AG04450 (cell line): Measurements from ENCODE around the gene COL26A1. TPM values are rescaled to one million over a fixed set of nuclear protein-coding genes. Genes with fewer than 3 reads are reported as not detected.

Experiments used
- CTCF ChIA-PET: fragments of 300-600, 350-600 bp; formaldehyde crosslinking; extraction: SDS; loops from one replicate; lab custom pipeline; 2022; ENCODE audit warnings: antibody characterized with exemption, inconsistent platforms; lab: Charles Lee
- POLR2A ChIA-PET: fragments of 350-600 bp; formaldehyde crosslinking; extraction: SDS; loops from one replicate; lab custom pipeline; 2021; ENCODE audit warnings: antibody characterized with exemption, inconsistent platforms; lab: Yijun Ruan, JAX
- DNase-seq: peaks from one replicate; pipeline ENCODE4 v3.0.0-alpha.2; 2011; ENCODE audit warnings: low read depth, low spot score
- H3K27ac ChIP-seq: one replicate; pipeline ENCODE4 v1.5.1; 2012; ENCODE audit warnings: low read depth, low read length, control low read depth
- H3K27me3 ChIP-seq: one replicate; pipeline ENCODE4 v1.6.0; 2012; ENCODE audit warnings: low read length; ENCODE audit not compliant: control insufficient read depth, insufficient read depth
- H3K4me3 ChIP-seq: 2 replicates; pipeline ENCODE4 v1.5.1; 2011; ENCODE audit warnings: mild to moderate bottlenecking, low read depth, low read length, control low read depth
- H3K9me3 ChIP-seq: 2 replicates; pipeline ENCODE4 v1.5.1; 2012; ENCODE audit warnings: low read length; ENCODE audit not compliant: control insufficient read depth, insufficient read depth
- polyA plus RNA-seq: library from polyadenylated mRNA; depleted of rRNA; stranded (reverse); fragments of >200 nt; gene quantifications from 2 replicates; pipeline ENCODE4 v1.2.3, GENCODE V29; 2011
- TF ChIP-seq, protein P1 (sequence below): IDR thresholded peaks from 2 replicates; pipeline ENCODE4 v1.5.1; 2011; ENCODE audit warnings: low read depth, low read length, control low read depth, inconsistent platforms

The COL26A1 gene
- polyA plus RNA-seq, 1 experiment = 0.06 TPM

DNA sequence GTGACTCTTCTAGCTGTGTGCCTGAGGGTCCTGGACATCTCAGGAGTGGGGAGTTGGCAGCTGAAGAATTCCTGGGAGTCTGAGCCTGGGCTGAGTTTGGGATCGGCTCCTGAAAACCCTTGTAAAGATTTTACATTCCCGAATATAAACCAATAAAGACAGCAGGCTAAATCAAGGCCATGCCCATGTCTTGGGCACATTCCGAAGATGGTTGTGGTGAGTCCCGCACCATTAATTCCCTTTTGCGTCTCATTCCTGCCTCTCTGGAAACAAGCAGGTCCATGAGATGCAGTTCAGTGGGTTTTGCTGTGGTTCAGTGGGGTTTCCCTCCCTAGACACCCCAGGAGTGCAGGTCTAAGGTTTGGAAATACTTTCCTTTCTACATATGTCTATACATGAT lies 90.9 kb downstream of the COL26A1 start:
- TF ChIP-seq, protein P1, sequence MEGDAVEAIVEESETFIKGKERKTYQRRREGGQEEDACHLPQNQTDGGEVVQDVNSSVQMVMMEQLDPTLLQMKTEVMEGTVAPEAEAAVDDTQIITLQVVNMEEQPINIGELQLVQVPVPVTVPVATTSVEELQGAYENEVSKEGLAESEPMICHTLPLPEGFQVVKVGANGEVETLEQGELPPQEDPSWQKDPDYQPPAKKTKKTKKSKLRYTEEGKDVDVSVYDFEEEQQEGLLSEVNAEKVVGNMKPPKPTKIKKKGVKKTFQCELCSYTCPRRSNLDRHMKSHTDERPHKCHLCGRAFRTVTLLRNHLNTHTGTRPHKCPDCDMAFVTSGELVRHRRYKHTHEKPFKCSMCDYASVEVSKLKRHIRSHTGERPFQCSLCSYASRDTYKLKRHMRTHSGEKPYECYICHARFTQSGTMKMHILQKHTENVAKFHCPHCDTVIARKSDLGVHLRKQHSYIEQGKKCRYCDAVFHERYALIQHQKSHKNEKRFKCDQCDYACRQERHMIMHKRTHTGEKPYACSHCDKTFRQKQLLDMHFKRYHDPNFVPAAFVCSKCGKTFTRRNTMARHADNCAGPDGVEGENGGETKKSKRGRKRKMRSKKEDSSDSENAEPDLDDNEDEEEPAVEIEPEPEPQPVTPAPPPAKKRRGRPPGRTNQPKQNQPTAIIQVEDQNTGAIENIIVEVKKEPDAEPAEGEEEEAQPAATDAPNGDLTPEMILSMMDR = no peak
- Histone ChIP-seq H3K27ac (no peak overlapping the region), H3K9me3 (no peaks in the 10 kb centered on the region), H3K4me3 (no peak overlapping the region), H3K27me3 (peaks cover 7% of the 10 kb centered on the region)
- CTCF ChIA-PET = no interaction called here
- no peak for DNase-seq
- POLR2A ChIA-PET = no interaction called here

DNA sequence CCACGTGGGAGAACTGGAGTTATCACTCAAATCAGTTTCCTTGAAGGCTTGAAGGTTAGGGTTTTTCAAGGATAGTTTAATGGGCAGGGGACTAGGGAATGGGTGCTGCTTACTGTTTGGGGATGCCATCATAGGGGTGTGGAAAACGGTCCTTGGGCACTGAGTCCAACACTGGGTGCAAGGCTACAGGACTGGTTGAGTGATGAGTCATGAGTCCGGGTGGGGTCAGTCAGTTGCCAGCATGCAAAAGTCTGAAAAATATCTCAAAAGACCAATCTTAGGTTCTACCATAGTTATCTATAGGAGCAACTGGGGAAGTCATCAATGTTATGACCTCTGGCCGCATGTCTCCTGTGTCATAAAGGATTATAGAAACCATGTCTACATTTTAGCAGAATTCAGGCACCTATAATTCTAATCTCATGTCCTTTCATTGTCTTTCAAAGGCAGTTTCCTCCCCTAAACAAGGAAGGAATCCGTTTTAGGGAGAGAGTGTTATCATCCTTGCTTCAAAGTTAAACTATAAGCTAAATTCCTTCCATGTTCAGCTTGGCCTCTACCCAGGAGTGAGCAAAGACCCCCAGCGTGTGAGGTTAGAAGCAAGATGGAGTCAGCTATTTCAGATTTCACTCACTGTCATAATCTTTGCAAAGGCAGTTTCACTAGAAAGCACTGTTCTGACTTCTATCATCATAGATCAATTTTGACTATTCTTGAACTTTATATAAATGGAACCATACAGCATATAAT lies 94.5 kb downstream of the COL26A1 start:
- CTCF ChIA-PET = no interaction called here
- no peak for DNase-seq
- POLR2A ChIA-PET = no interaction called here
- Histone ChIP-seq H3K4me3 (no peak overlapping the region), H3K27me3 (peaks cover 12% of the 10 kb centered on the region), H3K9me3 (no peaks in the 10 kb centered on the region), H3K27ac (no peak overlapping the region)
- TF ChIP-seq, protein P1 = no peak

DNA sequence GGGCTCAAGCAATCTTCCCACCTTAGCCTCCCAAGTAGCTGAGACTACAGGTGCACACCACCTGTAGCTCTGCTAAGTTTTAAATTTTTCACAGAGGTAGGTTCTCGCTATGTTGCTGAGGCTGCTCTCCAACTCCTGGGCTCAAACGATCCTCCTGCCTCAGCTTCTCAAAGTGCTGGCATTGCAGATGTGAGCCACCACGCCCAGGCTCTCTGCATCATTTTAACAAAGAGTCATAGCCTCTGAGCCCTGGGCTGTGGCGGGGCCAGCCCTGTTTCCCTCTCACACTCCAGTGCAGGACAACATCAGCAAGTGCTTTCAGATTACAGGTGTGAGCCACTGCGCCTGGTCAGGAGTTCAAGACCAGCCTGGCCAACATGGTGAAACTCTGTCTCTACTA lies 102.5 kb downstream of the COL26A1 start:
- CTCF ChIA-PET = interaction anchor here (1.3 kb wide), 1 partner anchor 101 kb away, joined by 6 read pairs; no protein-coding TSS in a partner anchor
- Histone ChIP-seq H3K9me3 (no peaks in the 10 kb centered on the region), H3K27ac (no peak overlapping the region), H3K4me3 (no peak overlapping the region), H3K27me3 (peaks cover 7% of the 10 kb centered on the region)
- TF ChIP-seq, protein P1 = no peak
- POLR2A ChIA-PET = interaction anchor here (1.1 kb wide), 1 partner anchor 219 kb away, joined by 6 read pairs; no protein-coding TSS in a partner anchor
- no peak for DNase-seq

DNA sequence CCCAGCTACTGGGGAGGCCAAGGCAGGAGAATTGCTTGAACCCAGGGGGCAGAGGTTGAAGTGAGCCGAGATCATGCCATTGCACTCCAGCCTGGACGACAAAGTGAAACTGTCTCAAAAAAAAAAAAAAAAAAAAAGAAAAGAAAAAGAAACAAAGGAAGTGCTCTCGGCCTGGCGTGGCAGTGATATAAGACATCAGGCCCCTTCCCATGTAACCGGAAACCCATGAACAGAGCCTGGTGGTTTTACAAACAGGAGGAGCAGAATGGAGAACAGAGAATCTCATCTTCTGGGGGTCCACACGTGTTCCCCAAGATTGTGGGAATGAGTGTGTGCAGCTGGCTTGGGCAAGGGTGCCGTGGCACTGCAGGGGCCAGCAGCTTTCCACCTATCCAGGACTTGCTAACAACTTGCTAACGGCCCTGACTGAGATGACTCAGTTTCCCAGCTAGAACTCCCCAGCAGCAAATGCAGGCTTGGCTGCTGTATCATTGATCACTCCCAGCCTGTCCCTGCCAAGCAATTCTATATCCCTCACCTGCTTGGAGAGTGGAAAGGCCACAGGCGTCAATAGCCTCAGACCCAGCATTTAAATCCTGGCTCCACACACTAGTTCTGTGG lies 103.0 kb downstream of the COL26A1 start:
- H3K27ac ChIP-seq = no peak overlapping the region
- no peak overlapping the region for H3K4me3 ChIP-seq
- TF ChIP-seq, protein P1 = no peak
- CTCF ChIA-PET = no interaction called here
- no peak for DNase-seq
- no peaks in the 10 kb centered on the region for H3K9me3 ChIP-seq
- POLR2A ChIA-PET = interaction anchor here (1.1 kb wide), 1 partner anchor 219 kb away, joined by 6 read pairs; no protein-coding TSS in a partner anchor
- H3K27me3 ChIP-seq = peaks cover 6% of the 10 kb centered on the region

DNA sequence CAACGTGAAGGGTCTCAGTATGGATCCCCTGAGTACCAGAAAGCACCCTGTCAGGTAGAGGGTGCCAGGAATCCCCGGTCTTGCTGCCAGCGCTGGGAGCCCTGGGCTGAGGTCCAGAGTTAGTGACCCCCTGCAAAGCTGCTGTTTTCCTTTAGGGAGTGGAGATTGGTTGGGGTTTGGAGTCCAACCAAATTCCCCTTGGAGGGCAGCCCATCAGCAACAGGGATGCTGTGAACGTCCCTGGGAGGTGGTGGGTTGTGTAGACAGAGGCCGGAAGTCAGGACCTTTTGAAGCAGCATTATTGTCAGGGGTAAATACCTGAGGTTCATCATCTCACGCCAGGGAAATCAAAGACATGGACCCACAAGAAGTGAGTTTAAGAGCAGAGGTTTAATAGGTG lies 104.2 kb downstream of the COL26A1 start:
- peaks cover 3% of the 10 kb centered on the region for H3K27me3 ChIP-seq
- POLR2A ChIA-PET = no interaction called here
- CTCF ChIA-PET = no interaction called here
- TF ChIP-seq, protein P1 = no peak
- no peak for DNase-seq
- H3K9me3 ChIP-seq = no peaks in the 10 kb centered on the region
- no peak overlapping the region for H3K4me3 ChIP-seq
- no peak overlapping the region for H3K27ac ChIP-seq
